ENCODE measurements around the gene GRIP2. TPM values are rescaled to one million over a fixed set of nuclear protein-coding genes. Genes with fewer than 3 reads are reported as not detected.

GRIP2 gene
- total RNA-seq, 8 experiments from 2014 or later = 3.1 to 25.1 (median 4.6) TPM

DNA sequence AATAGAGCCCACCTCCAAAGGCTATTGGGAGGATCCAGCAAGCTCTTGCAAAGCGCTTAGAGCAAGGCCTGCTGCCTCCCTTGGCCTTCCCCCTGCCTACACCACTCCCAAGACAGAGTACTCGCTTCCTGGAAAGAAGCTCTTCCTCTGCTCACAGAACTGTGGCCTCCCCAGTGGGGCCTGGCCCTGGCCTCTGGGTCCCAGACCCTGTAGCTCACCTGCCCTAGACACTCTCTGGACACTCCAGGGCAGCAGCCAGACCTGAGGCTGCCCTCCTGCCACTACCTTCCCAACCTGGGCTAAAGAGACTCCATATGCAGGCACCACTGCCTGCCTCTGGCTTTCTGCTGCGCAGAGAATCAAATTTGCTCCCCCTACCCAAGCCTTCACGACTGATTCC is 49.9 kb downstream of the GRIP2 start:
- Histone ChIP-seq H3K4me1 (replicated peaks in 1 of 2) (no peaks in the 10 kb centered on the region), H3K4me3 (no peak overlapping the region), H3K27ac (no peak overlapping the region)
- ATAC-seq (replicated peaks in 6 of 8) = no peak
- WGBS, 10 experiments = 20 to 100% (median 92%) methylated on average over 1 to 4 of the region's 4 CpGs; no CpG with 5 or more reads in 4 of the 10 experiments
- in situ Hi-C loops (cut with MboI; ENCODE audit: low pct_unique_long_range_greater_than_20kb in 2 of 9, low sequenced_read_pairs in 9 of 9, unreplicated experiment in 9 of 9) = loop anchor here in 1 of 9 experiments (25.0 kb wide), 1 partner anchor 422 kb away; no protein-coding TSS in a partner anchor

DNA sequence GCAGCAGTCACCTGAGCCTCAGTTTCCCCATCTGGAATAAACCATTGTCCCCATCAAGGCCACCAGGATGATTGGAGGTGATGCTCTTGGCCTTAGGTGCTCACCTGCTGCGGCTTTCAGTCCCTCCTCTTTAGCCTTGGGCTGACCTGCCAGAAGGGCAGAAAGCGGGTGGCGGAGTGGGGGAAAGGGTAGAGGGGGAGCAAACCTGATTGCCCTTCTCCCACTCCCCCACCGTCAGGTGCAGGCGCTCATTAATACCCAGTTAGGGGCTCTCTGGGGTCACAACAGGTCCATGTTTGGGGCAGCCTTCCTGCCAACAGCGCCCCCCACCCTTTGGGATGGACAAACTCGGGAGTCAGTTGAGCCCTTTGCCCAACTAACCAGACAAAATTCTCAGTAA is 50.5 kb downstream of the GRIP2 start:
- in situ Hi-C loops (cut with MboI; ENCODE audit: low pct_unique_long_range_greater_than_20kb in 2 of 9, low sequenced_read_pairs in 9 of 9, unreplicated experiment in 9 of 9) = loop anchor here in 1 of 9 experiments (25.0 kb wide), 1 partner anchor 423 kb away; no protein-coding TSS in a partner anchor
- Histone ChIP-seq H3K4me3 (no peak overlapping the region), H3K4me1 (replicated peaks in 1 of 2) (no peaks in the 10 kb centered on the region), H3K27ac (no peak overlapping the region)
- no peak for ATAC-seq (replicated peaks in 6 of 8)
- WGBS, 10 experiments = 90 to 100% (median 92%) methylated on average over 1 to 5 of the region's 7 CpGs; no CpG with 5 or more reads in 5 of the 10 experiments

DNA sequence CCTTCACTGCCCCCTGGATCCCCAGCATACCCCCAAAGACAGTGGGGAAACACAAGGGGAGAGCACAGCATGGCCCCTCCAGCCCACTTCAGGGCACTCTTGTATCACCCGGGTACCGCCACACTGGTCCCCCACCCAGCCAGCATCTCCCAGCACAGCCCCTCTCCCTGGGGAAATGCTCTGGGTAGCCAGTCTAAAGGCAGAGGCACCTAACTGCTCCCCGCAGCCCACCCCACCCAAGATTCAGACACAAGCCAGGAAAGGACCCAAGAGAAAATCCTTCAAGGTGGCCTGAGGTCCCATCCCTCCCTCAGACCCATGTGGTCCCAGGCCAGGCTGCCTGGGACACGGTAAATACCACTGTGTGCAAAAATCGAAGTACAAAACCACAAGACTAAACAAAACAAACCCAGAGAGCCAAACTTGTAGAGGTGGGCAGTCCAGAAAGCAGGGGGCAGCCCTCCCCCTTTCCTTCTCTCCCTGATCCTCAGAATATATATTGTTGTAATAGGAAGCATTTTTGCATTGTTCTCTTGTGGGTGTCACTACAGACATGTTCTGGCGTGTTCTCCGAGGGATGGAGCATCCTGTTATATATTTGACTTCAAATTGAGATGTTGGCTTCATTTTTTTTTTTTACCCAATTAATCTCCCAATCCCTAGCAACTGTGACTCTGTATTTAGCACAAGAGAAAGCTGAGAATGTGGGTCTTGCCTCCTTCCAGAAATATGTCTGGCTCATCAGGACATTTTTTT is 51.7 kb downstream of the GRIP2 start:
- Histone ChIP-seq H3K27ac (no peak overlapping the region), H3K4me1 (replicated peaks in 1 of 2) (no peaks in the 10 kb centered on the region), H3K4me3 (no peak overlapping the region)
- 0 to 100% (median 81%) methylated on average over 2 to 4 of the region's 7 CpGs; no CpG with 5 or more reads in 4 of the 10 experiments for WGBS, 10 experiments
- peak in 4 of 8 experiments; percentile 6 to 45 (median 28) for ATAC-seq (replicated peaks in 6 of 8)
- in situ Hi-C loops (cut with MboI; ENCODE audit: low pct_unique_long_range_greater_than_20kb in 2 of 9, low sequenced_read_pairs in 9 of 9, unreplicated experiment in 9 of 9) = loop anchor here in 1 of 9 experiments (25.0 kb wide), 1 partner anchor 424 kb away; no protein-coding TSS in a partner anchor

DNA sequence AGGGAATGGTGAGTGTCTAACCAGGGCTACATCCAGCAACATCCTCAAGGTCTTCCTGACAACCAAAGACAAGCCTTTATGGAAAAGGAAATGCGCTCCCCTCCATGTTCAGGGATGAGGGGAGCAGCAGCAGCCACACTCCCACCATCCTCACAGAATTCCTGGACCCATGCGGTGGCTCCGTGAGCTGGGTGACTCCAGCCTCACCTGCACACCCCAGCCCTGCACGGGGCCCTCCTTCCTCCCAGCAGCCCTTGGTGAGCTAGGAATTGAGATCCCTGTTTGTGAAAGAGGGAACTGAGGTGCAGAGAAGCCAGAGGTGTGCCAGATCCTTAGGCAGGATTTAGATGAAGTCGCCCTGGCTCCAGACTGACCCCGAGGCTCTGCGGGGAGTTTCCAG is 52.3 kb downstream of the GRIP2 start:
- Histone ChIP-seq H3K27ac (no peak overlapping the region), H3K4me1 (replicated peaks in 1 of 2) (no peaks in the 10 kb centered on the region), H3K4me3 (no peak overlapping the region)
- ATAC-seq (replicated peaks in 6 of 8) = no peak
- in situ Hi-C loops (cut with MboI; ENCODE audit: low pct_unique_long_range_greater_than_20kb in 2 of 9, low sequenced_read_pairs in 9 of 9, unreplicated experiment in 9 of 9) = loop anchor here in 1 of 9 experiments (25.0 kb wide), 1 partner anchor 424 kb away; no protein-coding TSS in a partner anchor
- WGBS, 10 experiments = 100% methylated on average over 2 of the region's 7 CpGs; no CpG with 5 or more reads in 8 of the 10 experiments

DNA sequence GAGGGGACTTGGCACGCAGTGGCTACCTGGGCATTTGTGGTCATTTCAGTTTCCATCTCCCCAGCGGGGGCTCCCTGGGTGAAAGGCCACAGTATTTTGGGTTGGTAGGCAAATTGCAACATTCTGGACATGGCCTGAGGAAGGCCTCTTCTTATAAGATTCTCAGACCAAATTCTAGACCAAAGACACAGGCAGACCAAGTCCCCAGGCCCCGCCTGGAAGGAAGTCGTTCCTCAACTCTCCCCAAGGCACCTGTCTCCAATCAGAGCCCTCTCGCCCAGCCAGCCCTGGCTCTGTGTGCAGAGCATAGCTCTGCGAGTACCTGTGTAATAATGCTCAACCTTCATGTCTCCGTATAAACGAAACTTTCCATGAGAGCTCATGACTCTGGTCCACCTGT is 53.1 kb downstream of the GRIP2 start:
- in situ Hi-C loops (cut with MboI; ENCODE audit: low pct_unique_long_range_greater_than_20kb in 2 of 9, low sequenced_read_pairs in 9 of 9, unreplicated experiment in 9 of 9) = loop anchor here in 1 of 9 experiments (25.0 kb wide), 1 partner anchor 425 kb away; no protein-coding TSS in a partner anchor
- no peak for ATAC-seq (replicated peaks in 6 of 8)
- Histone ChIP-seq H3K4me1 (replicated peaks in 1 of 2) (no peaks in the 10 kb centered on the region), H3K27ac (no peak overlapping the region), H3K4me3 (no peak overlapping the region)
- WGBS, 10 experiments = 20 to 100% (median 90%) methylated on average over 1 to 7 of the region's 8 CpGs; no CpG with 5 or more reads in 2 of the 10 experiments

DNA sequence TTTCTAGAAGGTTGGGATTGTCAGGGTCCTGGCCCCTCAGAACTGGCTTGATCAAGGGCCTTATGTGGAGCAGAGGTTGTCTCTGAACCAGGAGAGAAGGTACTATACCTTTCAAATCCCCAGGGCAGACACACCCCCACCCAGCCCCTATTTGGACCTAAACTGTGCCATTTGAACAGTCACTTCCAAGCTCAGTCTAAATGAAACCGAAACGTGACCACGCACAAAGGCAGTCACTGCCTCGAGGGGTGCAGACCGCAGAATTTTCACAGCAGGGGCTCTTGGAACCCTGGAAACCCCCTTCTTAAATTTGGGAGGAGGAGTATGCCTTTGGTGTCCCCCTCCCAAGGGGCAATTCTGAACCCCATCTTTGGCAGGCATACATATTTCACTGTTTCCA is 53.7 kb downstream of the GRIP2 start:
- no peaks in the 10 kb centered on the region for H3K4me1 ChIP-seq (replicated peaks in 1 of 2)
- H3K4me3 ChIP-seq = no peak overlapping the region
- no peak overlapping the region for H3K27ac ChIP-seq
- in situ Hi-C loops (cut with MboI; ENCODE audit: low pct_unique_long_range_greater_than_20kb in 2 of 9, low sequenced_read_pairs in 9 of 9, unreplicated experiment in 9 of 9) = loop anchor here in 1 of 9 experiments (25.0 kb wide), 1 partner anchor 426 kb away; no protein-coding TSS in a partner anchor
- WGBS, 10 experiments = 80 to 100% (median 93%) methylated on average over 2 to 5 of the region's 5 CpGs; no CpG with 5 or more reads in 5 of the 10 experiments
- no peak for ATAC-seq (replicated peaks in 6 of 8)

DNA sequence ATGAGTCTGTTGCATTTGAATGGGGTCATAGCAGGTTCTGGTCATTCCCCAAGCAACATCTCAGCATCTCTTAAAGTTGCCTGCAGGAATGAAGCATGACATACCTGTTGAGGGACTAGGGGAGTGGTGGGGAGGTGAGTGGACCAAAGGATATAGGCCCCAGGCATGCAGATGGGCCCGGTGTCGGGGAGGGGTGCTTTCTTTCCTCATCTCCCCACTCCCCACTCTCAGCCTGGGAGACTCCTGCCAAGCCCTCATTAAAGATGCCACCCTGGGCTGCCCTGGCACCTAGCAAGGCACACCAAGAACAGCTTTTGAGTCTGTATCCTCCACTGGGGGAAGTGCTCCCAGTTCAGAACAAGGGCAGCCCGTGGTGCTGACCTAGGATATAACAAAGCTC is 54.2 kb downstream of the GRIP2 start:
- H3K4me1 ChIP-seq (replicated peaks in 1 of 2) = no peaks in the 10 kb centered on the region
- ATAC-seq (replicated peaks in 6 of 8) = no peak
- no peak overlapping the region for H3K27ac ChIP-seq
- WGBS, 10 experiments = 25 to 94% (median 80%) methylated on average over 1 to 3 of the region's 3 CpGs; no CpG with 5 or more reads in 5 of the 10 experiments
- in situ Hi-C loops (cut with MboI; ENCODE audit: low pct_unique_long_range_greater_than_20kb in 2 of 9, low sequenced_read_pairs in 9 of 9, unreplicated experiment in 9 of 9) = loop anchor here in 1 of 9 experiments (25.0 kb wide), 1 partner anchor 426 kb away; no protein-coding TSS in a partner anchor
- H3K4me3 ChIP-seq = no peak overlapping the region

- no peak overlapping the region for H3K27ac ChIP-seq
- 84 to 100% (median 89%) methylated on average over 2 to 12 of the region's 17 CpGs; no CpG with 5 or more reads in 4 of the 10 experiments for WGBS, 10 experiments
- in situ Hi-C loops (cut with MboI; ENCODE audit: low pct_unique_long_range_greater_than_20kb in 2 of 9, low sequenced_read_pairs in 9 of 9, unreplicated experiment in 9 of 9) = loop anchor here in 1 of 9 experiments (25.0 kb wide), 1 partner anchor 428 kb away; no protein-coding TSS in a partner anchor
- H3K4me3 ChIP-seq = no peak overlapping the region
- no peaks in the 10 kb centered on the region for H3K4me1 ChIP-seq (replicated peaks in 1 of 2)
- ATAC-seq (replicated peaks in 6 of 8) = no peak
Measured at GRCh38 chr3:14484741-14485140, 55.4 kb downstream of the GRIP2 start.

DNA sequence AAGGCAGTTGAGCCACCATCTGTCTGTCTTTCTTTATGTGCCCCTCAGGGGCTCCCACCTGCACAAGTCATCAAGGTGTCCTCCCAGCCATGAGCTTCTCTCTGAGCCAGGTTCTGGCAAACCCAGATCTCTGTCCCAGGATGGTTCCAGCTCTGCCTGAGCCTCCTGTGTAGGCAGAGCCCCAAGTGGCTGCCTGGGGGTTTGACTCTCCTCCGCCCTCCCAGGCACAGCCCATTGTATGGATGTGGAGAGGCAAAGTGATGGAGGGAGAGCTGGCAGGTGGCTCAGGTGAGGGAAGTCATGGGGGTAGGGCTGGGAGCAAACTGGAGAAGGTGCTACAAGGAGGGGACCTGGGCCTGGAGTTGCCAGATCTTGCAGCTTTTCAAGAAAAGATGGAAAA is 56.9 kb downstream of the GRIP2 start:
- 100% methylated on average over 1 of the region's 1 CpG; no CpG with 5 or more reads in 9 of the 10 experiments for WGBS, 10 experiments
- Histone ChIP-seq H3K27ac (no peak overlapping the region), H3K4me1 (replicated peaks in 1 of 2) (no peaks in the 10 kb centered on the region), H3K4me3 (no peak overlapping the region)
- ATAC-seq (replicated peaks in 6 of 8) = no peak
- in situ Hi-C loops (cut with MboI; ENCODE audit: low pct_unique_long_range_greater_than_20kb in 2 of 9, low sequenced_read_pairs in 9 of 9, unreplicated experiment in 9 of 9) = loop anchor here in 1 of 9 experiments (25.0 kb wide), 1 partner anchor 429 kb away; no protein-coding TSS in a partner anchor

DNA sequence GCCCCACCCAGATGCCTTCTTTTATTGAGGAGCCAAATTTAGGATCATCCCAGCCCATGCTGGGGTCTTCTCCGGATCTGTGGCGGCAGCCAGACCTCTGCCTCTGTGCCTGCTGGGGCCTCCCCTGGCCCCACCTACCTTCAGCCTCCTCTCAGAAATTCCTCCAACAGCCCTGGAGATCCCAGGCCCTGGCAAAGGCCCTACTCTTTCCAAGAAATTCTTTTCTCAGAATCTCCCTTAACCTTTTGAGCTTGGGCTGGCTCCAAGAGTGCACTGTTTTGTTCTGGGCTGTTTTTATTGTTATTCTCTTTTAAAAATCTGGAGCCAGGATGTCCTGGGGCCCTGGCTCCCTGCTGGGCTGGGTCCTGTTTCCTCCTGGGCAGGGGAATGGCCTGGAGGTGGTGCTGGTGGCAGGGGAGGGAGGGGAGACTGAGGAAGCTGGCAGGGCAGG is 57.8 kb downstream of the GRIP2 start:
- no peak overlapping the region for H3K4me3 ChIP-seq
- 79 to 100% (median 90%) methylated on average over 1 to 2 of the region's 2 CpGs; no CpG with 5 or more reads in 6 of the 10 experiments for WGBS, 10 experiments
- no peak overlapping the region for H3K27ac ChIP-seq
- ATAC-seq (replicated peaks in 6 of 8) = peak in 1 of 8 experiments; percentile 72
- H3K4me1 ChIP-seq (replicated peaks in 1 of 2) = no peaks in the 10 kb centered on the region
- in situ Hi-C loops (cut with MboI; ENCODE audit: low pct_unique_long_range_greater_than_20kb in 2 of 9, low sequenced_read_pairs in 9 of 9, unreplicated experiment in 9 of 9) = loop anchor here in 1 of 9 experiments (25.0 kb wide), 1 partner anchor 430 kb away; no protein-coding TSS in a partner anchor

DNA sequence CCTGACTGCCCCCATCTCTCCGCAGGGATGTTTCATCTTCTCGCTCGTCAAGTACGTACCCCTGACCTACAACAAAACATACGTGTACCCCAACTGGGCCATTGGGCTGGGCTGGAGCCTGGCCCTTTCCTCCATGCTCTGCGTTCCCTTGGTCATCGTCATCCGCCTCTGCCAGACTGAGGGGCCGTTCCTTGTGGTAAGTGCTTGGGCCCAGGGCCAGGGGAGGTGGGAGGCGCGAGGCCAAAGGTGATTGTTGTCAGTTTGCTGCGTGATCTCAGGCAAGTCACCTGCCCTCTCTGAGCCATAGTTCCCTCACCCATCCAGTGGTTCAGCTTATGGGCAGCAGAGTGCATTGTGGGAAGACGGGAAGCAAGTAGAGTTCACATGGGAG is 58.5 kb downstream of the GRIP2 start:
- Histone ChIP-seq H3K27ac (no peak overlapping the region), H3K4me1 (replicated peaks in 1 of 2) (no peaks in the 10 kb centered on the region), H3K4me3 (no peak overlapping the region)
- in situ Hi-C loops (cut with MboI; ENCODE audit: low pct_unique_long_range_greater_than_20kb in 2 of 9, low sequenced_read_pairs in 9 of 9, unreplicated experiment in 9 of 9) = loop anchor here in 1 of 9 experiments (25.0 kb wide), 1 partner anchor 431 kb away; no protein-coding TSS in a partner anchor
- ATAC-seq (replicated peaks in 6 of 8) = no peak
- 82 to 100% (median 100%) methylated on average over 1 to 7 of the region's 13 CpGs; no CpG with 5 or more reads in 5 of the 10 experiments for WGBS, 10 experiments

- H3K4me1 ChIP-seq (replicated peaks in 1 of 2) = no peaks in the 10 kb centered on the region
- no peak overlapping the region for H3K4me3 ChIP-seq
- no peak for ATAC-seq (replicated peaks in 6 of 8)
- H3K27ac ChIP-seq = no peak overlapping the region
- WGBS, 10 experiments = 70 to 100% (median 90%) methylated on average over 1 to 3 of the region's 10 CpGs; no CpG with 5 or more reads in 6 of the 10 experiments
- in situ Hi-C loops (cut with MboI; ENCODE audit: low pct_unique_long_range_greater_than_20kb in 2 of 9, low sequenced_read_pairs in 9 of 9, unreplicated experiment in 9 of 9) = loop anchor here in 1 of 9 experiments (25.0 kb wide), 1 partner anchor 431 kb away; no protein-coding TSS in a partner anchor
Measured at GRCh38 chr3:14481018-14481645, 59.0 kb downstream of the GRIP2 start.
